ENCODE data around the gene SPESP1. TPM values are rescaled to one million over a fixed set of nuclear protein-coding genes. Genes with fewer than 3 reads are reported as not detected.

SPESP1 gene
- total RNA-seq, 1 donor from 2014 or later, result not detected

GRCh38 chr15:68933001-68933400 lies 2.7 kb downstream of the SPESP1 start:
- Mint-ChIP-seq H3K9me3 (ENCODE audit: low read depth) (peaks cover 7% of the 10 kb centered on the region), H3K36me3 (ENCODE audit: insufficient read depth) (peaks cover 2% of the 10 kb centered on the region), H3K4me1 (ENCODE audit: low read depth) (no peaks in the 10 kb centered on the region), H3K4me3 (ENCODE audit: low read depth) (no peak overlapping the region), H3K27ac (no peak overlapping the region), H3K27me3 (no peaks in the 10 kb centered on the region)
- TF ChIP-seq CTCF (IDR thresholded peaks at IDR 0.05; ENCODE audit: unreplicated experiment), result no peak
- DNase-seq (ENCODE audit: low spot score, unreplicated experiment), result no peak

- TF ChIP-seq CTCF (IDR thresholded peaks at IDR 0.05; ENCODE audit: unreplicated experiment), result no peak
- Mint-ChIP-seq H3K27ac (no peak overlapping the region), H3K4me3 (ENCODE audit: low read depth) (no peak overlapping the region), H3K4me1 (ENCODE audit: low read depth) (peaks cover 1% of the 10 kb centered on the region), H3K9me3 (ENCODE audit: low read depth) (peaks cover 7% of the 10 kb centered on the region), H3K36me3 (ENCODE audit: insufficient read depth) (peaks cover 2% of the 10 kb centered on the region), H3K27me3 (no peaks in the 10 kb centered on the region)
- no peak for DNase-seq (ENCODE audit: low spot score, unreplicated experiment)
Observed at GRCh38 chr15:68934341-68934740, 4.0 kb downstream of the SPESP1 start.

GRCh38 chr15:68935400-68935937 lies 5.1 kb downstream of the SPESP1 start:
- H3K9me3 Mint-ChIP-seq (ENCODE audit: low read depth), result peaks cover 3% of the 10 kb centered on the region
- H3K36me3 Mint-ChIP-seq (ENCODE audit: insufficient read depth), result peaks cover 2% of the 10 kb centered on the region
- no peak for TF ChIP-seq CTCF (IDR thresholded peaks at IDR 0.05; ENCODE audit: unreplicated experiment)
- no peak overlapping the region for H3K27ac Mint-ChIP-seq
- H3K4me1 Mint-ChIP-seq (ENCODE audit: low read depth), result peaks cover 2% of the 10 kb centered on the region
- H3K27me3 Mint-ChIP-seq, result no peaks in the 10 kb centered on the region
- H3K4me3 Mint-ChIP-seq (ENCODE audit: low read depth), result no peak overlapping the region
- DNase-seq (ENCODE audit: low spot score, unreplicated experiment), result no peak

- DNase-seq (ENCODE audit: low spot score, unreplicated experiment), result no peak
- Mint-ChIP-seq H3K36me3 (ENCODE audit: insufficient read depth) (no peaks in the 10 kb centered on the region), H3K9me3 (ENCODE audit: low read depth) (peaks cover 3% of the 10 kb centered on the region), H3K4me3 (ENCODE audit: low read depth) (no peak overlapping the region), H3K27ac (no peak overlapping the region), H3K4me1 (ENCODE audit: low read depth) (peaks cover 2% of the 10 kb centered on the region), H3K27me3 (no peaks in the 10 kb centered on the region)
- TF ChIP-seq CTCF (IDR thresholded peaks at IDR 0.05; ENCODE audit: unreplicated experiment), result no peak
Observed at GRCh38 chr15:68939501-68939900, 9.2 kb downstream of the SPESP1 start.

- Mint-ChIP-seq H3K4me1 (ENCODE audit: low read depth) (no peaks in the 10 kb centered on the region), H3K4me3 (ENCODE audit: low read depth) (no peak overlapping the region), H3K27ac (no peak overlapping the region), H3K9me3 (ENCODE audit: low read depth) (peaks cover 4% of the 10 kb centered on the region), H3K36me3 (ENCODE audit: insufficient read depth) (no peaks in the 10 kb centered on the region), H3K27me3 (no peaks in the 10 kb centered on the region)
- no peak for TF ChIP-seq CTCF (IDR thresholded peaks at IDR 0.05; ENCODE audit: unreplicated experiment)
- DNase-seq (ENCODE audit: low spot score, unreplicated experiment), result no peak
Observed at GRCh38 chr15:68951813-68952212, 21.5 kb downstream of the SPESP1 start.

All from progenitor cell of endocrine pancreas (in vitro differentiated cells).